ENCODE results near the gene LTBR. TPM values are rescaled to one million over a fixed set of nuclear protein-coding genes. Genes with fewer than 3 reads are reported as not detected.

The LTBR gene
- total RNA-seq, 2 experiments from 2014 or later = 0.38 to 0.67 TPM

- ChIA-PET POLR2A (no interaction called here), CTCF (no interaction called here)
- TF ChIP-seq CTCF (IDR thresholded peaks at IDR 0.05) = no peak
- H3K36me3 ChIP-seq (ENCODE audit: insufficient read depth, low read length) = no peaks in the 10 kb centered on the region
- no peak for ATAC-seq (ENCODE audit: poor library complexity)
- Mint-ChIP-seq H3K4me1 (ENCODE audit: low read depth) (no peaks in the 10 kb centered on the region), H3K27me3 (peaks cover 5% of the 10 kb centered on the region), H3K9me3 (no peaks in the 10 kb centered on the region), H3K4me3 (no peak overlapping the region), H3K36me3 (ENCODE audit: low read depth) (no peaks in the 10 kb centered on the region), H3K27ac (no peak overlapping the region)
- H3K4me1 ChIP-seq (ENCODE audit: insufficient read depth, low read length) = no peaks in the 10 kb centered on the region
- no peaks in the 10 kb centered on the region for H3K27me3 ChIP-seq (ENCODE audit: control insufficient read depth in 1 of 2, insufficient read depth in 2 of 2, low read length in 2 of 2)
- no peaks in the 10 kb centered on the region for H3K9me3 ChIP-seq (ENCODE audit: control insufficient read depth in 1 of 2, insufficient read depth in 1 of 2, low read length in 2 of 2)
- H3K27ac ChIP-seq (ENCODE audit: low read depth in 1 of 2, low read length in 2 of 2) = no peak overlapping the region
- H3K4me3 ChIP-seq (ENCODE audit: low read length) = no peak overlapping the region
- no peak for DNase-seq
- intact Hi-C loops (cut with DNase I, micrococcal nuclease) = no loop called here
Observed at GRCh38 chr12:6391013-6391412, 7.1 kb downstream of the LTBR start.

DNA sequence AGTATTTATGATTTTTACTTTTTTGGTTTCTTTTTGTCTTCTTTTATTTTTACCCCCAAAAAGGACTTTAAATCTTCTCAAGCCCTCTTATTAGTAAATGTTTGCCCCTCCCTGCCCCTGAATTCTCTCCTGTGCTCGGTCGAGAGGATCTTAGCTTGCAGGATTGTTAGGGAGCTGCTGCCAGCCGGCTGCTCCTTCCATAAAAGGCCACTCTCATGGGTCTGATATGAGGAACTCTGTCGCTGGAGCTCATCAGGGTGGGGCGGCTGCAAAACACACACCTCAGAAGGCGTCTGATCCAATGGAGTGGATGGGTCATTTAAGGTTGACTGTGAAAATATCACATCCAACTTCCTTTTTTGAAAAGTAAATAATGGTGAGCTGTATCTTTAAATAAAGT, 8.5 kb downstream of the LTBR start:
- Histone ChIP-seq H3K4me3 (ENCODE audit: low read length) (no peak overlapping the region), H3K27ac (ENCODE audit: low read depth in 1 of 2, low read length in 2 of 2) (no peak overlapping the region), H3K4me1 (ENCODE audit: insufficient read depth, low read length) (no peaks in the 10 kb centered on the region), H3K27me3 (ENCODE audit: control insufficient read depth in 1 of 2, insufficient read depth in 2 of 2, low read length in 2 of 2) (no peaks in the 10 kb centered on the region), H3K9me3 (ENCODE audit: control insufficient read depth in 1 of 2, insufficient read depth in 1 of 2, low read length in 2 of 2) (no peaks in the 10 kb centered on the region), H3K36me3 (ENCODE audit: insufficient read depth, low read length) (no peaks in the 10 kb centered on the region)
- ATAC-seq (ENCODE audit: poor library complexity) (no peak), DNase-seq (no peak)
- Mint-ChIP-seq H3K4me1 (ENCODE audit: low read depth) (no peaks in the 10 kb centered on the region), H3K36me3 (ENCODE audit: low read depth) (no peaks in the 10 kb centered on the region), H3K27ac (no peak overlapping the region), H3K4me3 (no peak overlapping the region), H3K27me3 (no peaks in the 10 kb centered on the region), H3K9me3 (no peaks in the 10 kb centered on the region)
- no peak for TF ChIP-seq CTCF (IDR thresholded peaks at IDR 0.05)
- POLR2A ChIA-PET = interaction anchor here (0.7 kb wide), 1 partner anchor 69 kb away, joined by 3 read pairs; no protein-coding TSS in a partner anchor
- intact Hi-C loops (cut with DNase I, micrococcal nuclease) = no loop called here
- CTCF ChIA-PET = no interaction called here

- Histone ChIP-seq H3K36me3 (ENCODE audit: insufficient read depth, low read length) (no peaks in the 10 kb centered on the region), H3K27ac (ENCODE audit: low read depth in 1 of 2, low read length in 2 of 2) (no peak overlapping the region), H3K9me3 (ENCODE audit: control insufficient read depth in 1 of 2, insufficient read depth in 1 of 2, low read length in 2 of 2) (no peaks in the 10 kb centered on the region), H3K4me1 (ENCODE audit: insufficient read depth, low read length) (no peaks in the 10 kb centered on the region), H3K4me3 (ENCODE audit: low read length) (no peak overlapping the region), H3K27me3 (ENCODE audit: control insufficient read depth in 1 of 2, insufficient read depth in 2 of 2, low read length in 2 of 2) (no peaks in the 10 kb centered on the region)
- Mint-ChIP-seq H3K36me3 (ENCODE audit: low read depth) (no peaks in the 10 kb centered on the region), H3K27ac (no peak overlapping the region), H3K4me1 (ENCODE audit: low read depth) (no peaks in the 10 kb centered on the region), H3K4me3 (no peak overlapping the region), H3K27me3 (no peaks in the 10 kb centered on the region), H3K9me3 (no peaks in the 10 kb centered on the region)
- POLR2A ChIA-PET = no interaction called here
- no peak for ATAC-seq (ENCODE audit: poor library complexity)
- CTCF ChIA-PET = no interaction called here
- no peak for DNase-seq
- intact Hi-C loops (cut with DNase I, micrococcal nuclease) = no loop called here
- no peak for TF ChIP-seq CTCF (IDR thresholded peaks at IDR 0.05)
Observed at GRCh38 chr12:6393109-6393508, 9.1 kb downstream of the LTBR start.

All from CD4-positive, alpha-beta T cell (primary cell).